Neural cell (in vitro differentiated cells): ENCODE measurements around the gene HIGD1C.

Experiments
- CTCF ChIP-seq: fragments of 450-650 bp; IDR thresholded peaks from 2 replicates; pipeline ENCODE4 v1.5.1; 2014; ENCODE audit warnings: antibody characterized with exemption, mild to moderate bottlenecking, moderate library complexity; ENCODE audit not compliant: poor library complexity, severe bottlenecking
- POLR2AphosphoS5 ChIP-seq: IDR thresholded peaks from 2 replicates; pipeline ENCODE4 v1.6.1; 2012
- RAD21 ChIP-seq: fragments of 450-650 bp; conservative IDR thresholded peaks from 2 replicates; pipeline ENCODE4 v1.6.1; 2014; ENCODE audit warnings: antibody characterized with exemption, mild to moderate bottlenecking, moderate library complexity
- TAF1 ChIP-seq: IDR thresholded peaks from 2 replicates; pipeline ENCODE4 v1.6.1; 2012; ENCODE audit warnings: low read depth

DNA sequence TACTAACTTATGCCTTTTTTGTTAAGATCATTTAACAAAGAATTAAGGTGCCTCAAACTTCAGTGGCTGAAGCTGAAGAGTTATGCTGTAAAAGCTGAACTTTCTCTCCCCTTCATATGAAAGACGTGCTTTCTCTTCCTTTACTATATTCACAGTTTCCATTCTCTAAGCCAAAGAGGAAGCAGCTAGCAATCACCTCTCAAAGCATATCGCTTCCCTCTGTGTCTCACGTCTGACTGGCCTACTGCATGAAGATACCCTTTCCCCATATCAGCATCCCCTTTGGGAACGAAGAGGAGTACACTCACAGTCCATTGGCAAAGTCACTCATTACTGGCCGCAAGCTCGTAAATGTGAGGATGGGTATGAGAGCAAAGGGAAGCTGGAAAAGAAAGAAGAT, 38.9 kb downstream of the HIGD1C start:
- TF ChIP-seq POLR2AphosphoS5 (no peak), CTCF (no peak), RAD21 (no peak), TAF1 (no peak)
